Keratinocyte (primary cell): ENCODE results near the gene SFTPB. TPM values are rescaled to one million over a fixed set of nuclear protein-coding genes. Genes with fewer than 3 reads are reported as not detected.

Experiments used
- DNase-seq: peaks from one replicate; pipeline ENCODE4 v3.0.0-alpha.2; 2011; ENCODE audit warnings: low read depth, missing footprints, low spot score
- FAIRE-seq: peaks from 2 replicates; lab custom pipeline; 2011; peaks lifted over from hg19 to GRCh38; lab: Jason Lieb, UNC
- H2AFZ ChIP-seq: 2 replicates; pipeline ENCODE4 v1.6.0; 2012; ENCODE audit warnings: low read length, control low read depth, inconsistent platforms; ENCODE audit not compliant: control insufficient read depth
- H3K27ac ChIP-seq: 2 replicates; pipeline ENCODE4 v1.5.1; 2011; ENCODE audit warnings: low read length; ENCODE audit not compliant: control insufficient read depth, insufficient read depth
- H3K27me3 ChIP-seq: 3 replicates; pipeline ENCODE4 v1.6.0; 2011; ENCODE audit warnings: low read length; ENCODE audit not compliant: control insufficient read depth, insufficient read depth; ENCODE audit errors: extremely low read depth
- H3K36me3 ChIP-seq, 2 experiments: 2 replicates in 1 of 2; 3 replicates in 1 of 2; pipeline ENCODE4 v1.5.1; 2011; ENCODE audit warnings: low read length in 2 of 2, mild to moderate bottlenecking in 1 of 2; ENCODE audit not compliant: control insufficient read depth in 2 of 2, insufficient read depth in 2 of 2; ENCODE audit errors: extremely low read depth in 1 of 2
- H3K4me1 ChIP-seq: 3 replicates; pipeline ENCODE4 v1.5.1; 2011; ENCODE audit warnings: low read length; ENCODE audit not compliant: control insufficient read depth, insufficient read depth; ENCODE audit errors: extremely low read depth
- H3K4me2 ChIP-seq: 3 replicates; pipeline ENCODE4 v1.6.0; 2011; ENCODE audit warnings: low read depth, low read length; ENCODE audit not compliant: control insufficient read depth, insufficient read depth; ENCODE audit errors: extremely low read depth
- H3K4me3 ChIP-seq, 3 experiments: fragments of 200-600 bp in 1 of 3; sonication (generic) in 1 of 3; 2 replicates in 2 of 3; 3 replicates in 1 of 3; pipeline ENCODE4 v1.5.1; 2011 to 2016; ENCODE audit warnings: low read length in 3 of 3, mild to moderate bottlenecking in 3 of 3, control low read depth in 2 of 3, inconsistent platforms in 1 of 3, low read depth in 1 of 3, mixed read lengths in 1 of 3, mixed run types in 1 of 3, moderate library complexity in 1 of 3; ENCODE audit not compliant: control insufficient read depth in 2 of 3, insufficient read depth in 2 of 3; ENCODE audit errors: extremely low read depth in 1 of 3
- H3K79me2 ChIP-seq: 2 replicates; pipeline ENCODE4 v1.6.0; 2012; ENCODE audit warnings: low read length; ENCODE audit not compliant: control insufficient read depth, insufficient read depth
- H3K9ac ChIP-seq: 3 replicates; pipeline ENCODE4 v1.6.0; 2011; ENCODE audit warnings: low read length; ENCODE audit not compliant: control insufficient read depth, insufficient read depth; ENCODE audit errors: extremely low read depth
- H3K9me1 ChIP-seq: 3 replicates; pipeline ENCODE4 v1.6.0; 2011; ENCODE audit warnings: low read length; ENCODE audit not compliant: control insufficient read depth, insufficient read depth; ENCODE audit errors: extremely low read depth
- H3K9me3 ChIP-seq: 2 replicates; pipeline ENCODE4 v1.5.1; 2012; ENCODE audit warnings: low read depth, low read length; ENCODE audit not compliant: control insufficient read depth
- H4K20me1 ChIP-seq: 3 replicates; pipeline ENCODE4 v1.6.0; 2011; ENCODE audit warnings: low read length; ENCODE audit not compliant: control insufficient read depth, insufficient read depth; ENCODE audit errors: extremely low read depth
- CTCF ChIP-seq, 3 experiments: IDR thresholded peaks in 1 of 3; conservative IDR thresholded peaks in 1 of 3; optimal IDR thresholded peaks in 1 of 3; 2 replicates in 2 of 3; 3 replicates in 1 of 3; pipeline versions ENCODE3 to v1.5.1; 2011; ENCODE audit warnings: low read length in 3 of 3, mild to moderate bottlenecking in 3 of 3, moderate library complexity in 2 of 3, control low read depth in 1 of 3, inconsistent platforms in 1 of 3; ENCODE audit not compliant: insufficient read depth in 2 of 3; ENCODE audit errors: extremely low read depth in 1 of 3
- EZH2 ChIP-seq: IDR thresholded peaks from one replicate; pipeline ENCODE4 v1.6.1; 2012; ENCODE audit warnings: inconsistent platforms, mild to moderate bottlenecking, low read length, moderate library complexity
- dilution Hi-C: fragments of 300-500 bp; cut with MboI; formaldehyde crosslinking; loops from one replicate; pipeline ENCODE4 v1.7.0; 2020; ENCODE audit warnings: low sequenced_read_pairs; ENCODE audit not compliant: extremely low pct_ligation_motif_present
- polyA plus RNA-seq, 5 experiments: library from polyadenylated mRNA; depleted of rRNA in 3 of 5; stranded (reverse) in 3 of 5; stranded (forward) in 1 of 5; unstranded in 1 of 5; fragments of >200 nt; gene quantifications; 1 replicate in 1 of 5; 2 replicates in 3 of 5; 3 replicates in 1 of 5; pipeline versions ENCODE4 v1.2.1 to v1.2.3, GENCODE V29; 2011 to 2012; ENCODE audit warnings: missing spikeins in 2 of 5, low read depth in 1 of 5, low replicate concordance in 1 of 5

SFTPB gene
- polyA plus RNA-seq, 1 donor (not counting 4 experiments of a cell fraction or from before 2014, with no cell fraction given), result not detected

GRCh38 chr2:85684380-85684779 is 16.4 kb upstream of the SFTPB start:
- Histone ChIP-seq H4K20me1 (no peaks in the 10 kb centered on the region), H3K9me3 (no peaks in the 10 kb centered on the region), H3K79me2 (no peaks in the 10 kb centered on the region), H3K4me1 (no peaks in the 10 kb centered on the region), H2AFZ (no peak overlapping the region), H3K27ac (no peak overlapping the region), H3K27me3 (no peaks in the 10 kb centered on the region), H3K9me1 (no peaks in the 10 kb centered on the region), H3K4me2 (no peak overlapping the region), H3K9ac (no peak overlapping the region), H3K4me3 (no peak overlapping the region), H3K36me3 (no peaks in the 10 kb centered on the region)
- FAIRE-seq, result no peak
- dilution Hi-C loops, result no loop called here
- no peak for DNase-seq
- no peak for TF ChIP-seq EZH2
- no peak for TF ChIP-seq CTCF (optimal IDR thresholded peaks at IDR 0.05 in 1 of 3, IDR thresholded peaks at IDR 0.05 in 1 of 3, conservative IDR thresholded peaks at IDR 0.05 in 1 of 3; ENCODE audit: extremely low read depth in 1 of 3, insufficient read depth in 2 of 3, low read length in 3 of 3)

GRCh38 chr2:85682378-85682777 is 14.4 kb upstream of the SFTPB start:
- DNase-seq, result no peak
- Histone ChIP-seq H3K36me3 (no peaks in the 10 kb centered on the region), H2AFZ (no peak overlapping the region), H3K9ac (no peak overlapping the region), H3K79me2 (no peaks in the 10 kb centered on the region), H3K4me1 (no peaks in the 10 kb centered on the region), H3K9me1 (no peaks in the 10 kb centered on the region), H3K4me2 (no peak overlapping the region), H3K27ac (no peak overlapping the region), H3K4me3 (no peak overlapping the region), H4K20me1 (no peaks in the 10 kb centered on the region), H3K27me3 (no peaks in the 10 kb centered on the region), H3K9me3 (no peaks in the 10 kb centered on the region)
- no peak for FAIRE-seq
- TF ChIP-seq EZH2 (no peak), CTCF (optimal IDR thresholded peaks at IDR 0.05 in 1 of 3, IDR thresholded peaks at IDR 0.05 in 1 of 3, conservative IDR thresholded peaks at IDR 0.05 in 1 of 3; ENCODE audit: extremely low read depth in 1 of 3, insufficient read depth in 2 of 3, low read length in 3 of 3) (no peak)
- dilution Hi-C loops, result no loop called here
